A549 (cell line): ENCODE results near the gene CALML3.

Experiments
- HMGXB4 ChIP-seq: fragments of 250-450 bp; sonication (Bioruptor Pico); IDR thresholded peaks from 2 replicates; pipeline ENCODE4 v1.5.0; 2021; ENCODE audit warnings: mild to moderate bottlenecking, moderate library complexity, borderline replicate concordance
- POLR2A ChIP-seq: IDR thresholded peaks from 2 replicates; pipeline ENCODE4 v1.6.1; 2012; ENCODE audit warnings: mild to moderate bottlenecking, low read length
- REST ChIP-seq: fragments of 200-600 bp; sonication (generic); IDR thresholded peaks from 2 replicates; pipeline ENCODE4 v1.6.1; 2016; ENCODE audit warnings: antibody characterized with exemption, mild to moderate bottlenecking, moderate library complexity
- SREBF2 ChIP-seq: fragments of 450-650 bp; IDR thresholded peaks from 2 replicates; pipeline ENCODE4 v1.6.1; 2014; ENCODE audit warnings: mild to moderate bottlenecking, moderate library complexity

- no peak for TF ChIP-seq HMGXB4 (CRISPR knock-in tag)
- TF ChIP-seq SREBF2 = no peak
- TF ChIP-seq REST = no peak
- no peak for TF ChIP-seq POLR2A
Observed at GRCh38 chr10:5506246-5506645, 18.5 kb upstream of the CALML3 start.
